Heart left ventricle (tissue), 16 donors: ENCODE data around the gene RUNX1. TPM values are rescaled to one million over a fixed set of nuclear protein-coding genes. Genes with fewer than 3 reads are reported as not detected.

Source experiments
- ATAC-seq, 4 donors: fragments of 200-7000 bp; cut with Tn5 transposase; one replicate each; pipeline ENCODE4 v1.9.1; 2020 to 2022; ENCODE audit warnings: moderate library complexity in 4 of 4, mild to moderate bottlenecking in 3 of 4, moderate number of reproducible peaks in 1 of 4
- DNase-seq, 5 donors: peaks; one replicate each; pipeline ENCODE4 v3.0.0-alpha.2; 2020
- H3K27ac ChIP-seq, 12 donors: fragments of 200-600 bp; sonication (generic) in 4 of 12; one replicate each; pipeline versions ENCODE4 v1.5.0 to v1.8.0; 2016 to 2022; ENCODE audit warnings: mild to moderate bottlenecking in 2 of 12
- H3K27me3 ChIP-seq, 9 donors: fragments of 200-600 bp; sonication (generic) in 2 of 9; one replicate each; pipeline versions ENCODE4 v1.5.1 to v1.8.0; 2016 to 2022; ENCODE audit warnings: mild to moderate bottlenecking in 3 of 9
- H3K36me3 ChIP-seq, 9 donors: fragments of 200-600 bp; sonication (generic) in 2 of 9; one replicate each; pipeline versions ENCODE4 v1.5.0 to v1.8.0; 2018 to 2022; ENCODE audit warnings: mild to moderate bottlenecking in 2 of 9
- H3K4me1 ChIP-seq, 12 donors: fragments of 200-600 bp; sonication (generic) in 4 of 12; one replicate each; pipeline versions ENCODE4 v1.5.0 to v1.8.0; 2016 to 2022; ENCODE audit warnings: mild to moderate bottlenecking in 3 of 12
- H3K4me3 ChIP-seq, 12 donors: fragments of 200-600 bp; sonication (generic) in 4 of 12; one replicate each; pipeline versions ENCODE4 v1.5.0 to v1.8.0; 2017 to 2022; ENCODE audit warnings: mild to moderate bottlenecking in 9 of 12, moderate library complexity in 4 of 12
- H3K9me3 ChIP-seq, 12 donors: fragments of 200-600 bp; sonication (generic) in 4 of 12; one replicate each; pipeline versions ENCODE4 v1.5.0 to v1.8.0; 2016 to 2022; ENCODE audit warnings: mild to moderate bottlenecking in 1 of 12
- CTCF ChIP-seq, 12 donors: fragments of 200-600 bp; sonication (generic) in 4 of 12; IDR thresholded peaks; one replicate each; pipeline versions ENCODE4 v1.5.0 to v1.8.0; 2018 to 2022; ENCODE audit warnings: antibody characterized with exemption in 12 of 12, mild to moderate bottlenecking in 5 of 12
- POLR2A ChIP-seq, 2 donors: fragments of 450-650 bp; IDR thresholded peaks; one replicate each; pipeline ENCODE4 v1.6.1; 2017; ENCODE audit warnings: antibody characterized with exemption in 2 of 2, mild to moderate bottlenecking in 2 of 2, moderate library complexity in 2 of 2
- WGBS, 4 donors: extraction: QIAGEN DNeasy Blood & Tissue Kit in 2 of 4; methylation state at CpG; one replicate each; pipeline versions ENCODE4 v1.1.5 to v1.1.7; 2013 to 2018; 5-methylcytosine and 5-hydroxymethylcytosine counted together
- intact Hi-C, 10 donors: fragments of 100-400 bp; cut with DNase I; formaldehyde crosslinking; loops; one replicate each; pipeline versions ENCODE4 v1.11.1 to v1.14.2; 2022
- polyA plus RNA-seq, 2 donors: library from polyadenylated mRNA; stranded (reverse); fragments of 200-250 nt; gene quantifications; one replicate each; pipeline ENCODE4 v1.2.3, GENCODE V29; 2013
- total RNA-seq, 9 donors: library from RNA; depleted of rRNA in 2 of 9; stranded (reverse); fragments of >200 nt in 2 of 9; fragmentation: NEBNext Ultra II Directional in 3 of 9; extraction: Animal tissue kit (Norgen Biotek cat#: 25700) in 3 of 9; gene quantifications; one replicate each; pipeline versions ENCODE4 v1.1.0 to v1.2.4, GENCODE V29; 2016 to 2023
- donor health status: ischemic (EF 13 %, LVEDD 7.1; RV severe dilation, severe dysfunction).
- donor health status: healthy with polysubstance abuse.
- donor health status: DM: no; HTN: yes; CAD: no.
- donor health status: DM: no; HTN: no; CAD: no.
- donor health status: ischemic (EF 25% LVEDD 6.9; RV normal size, moderate dysfunction).
- donor health status: ischemic (EF 25% LVEDD 5.7; RV mildly dilated, moderate dysfunction).
- donor health status: healthy.
- donor health status: DM: yes; HTN: yes; CAD: no.
- donor health status: ischemic (EF 35%, LVEDD 5.7; RV mildly dilated, moderate dysfunction).
- donor health status: nonischemic (EF 11% LVEDD 7.7; RV severe dilation, severe dysfunction).
- donor health status: DM: yes; HTN: yes; CAD: no.
- donor health status: PGD.
- donor health status: ischemic (EF 29% LVEDD 5.4; RV normal size, mild dysfunction).
- donor health status: nonischemic (EF 23%, LVEDD 6.1; RV moderate dilation, normal function).

RUNX1 gene
- total and polyA plus RNA-seq, 11 donors: 0.61 to 54.5 (median 4.1) TPM

- peak overlapping the region; percentile 42 to 84 (median 66) for H3K4me3 ChIP-seq
- TF ChIP-seq CTCF (IDR thresholded peaks at IDR 0.05) (no peak), POLR2A (IDR thresholded peaks at IDR 0.05) (no peak)
- H3K36me3 ChIP-seq: peaks cover 0 to 12% (median 0%) of the 10 kb centered on the region in 9 donors
- WGBS, 4 donors: 0 to 1% (median 0%) methylated on average over 8 to 45 of the region's 45 CpGs
- DNase-seq (peak in 3 of 5 donors; percentile 32 to 82 (median 62)), ATAC-seq (no peak)
- no peaks in the 10 kb centered on the region for H3K9me3 ChIP-seq
- H3K27ac ChIP-seq: peak overlapping the region; percentile 70 to 98 (median 88)
- peaks cover 0 to 52% (median 15%) of the 10 kb centered on the region in 12 donors for H3K4me1 ChIP-seq
- H3K27me3 ChIP-seq: peaks cover 25 to 85% (median 63%) of the 10 kb centered on the region in 9 donors
- intact Hi-C loops: loop anchor here in 6 of 10 donors (5.0 to 10.0 kb wide), 12 partner anchors 142 to 1056 kb away; partner anchors contain the start of gene RUNX1 (in 1 of the 6)
Observed at GRCh38 chr21:34889320-34889675, 159.8 kb downstream of the RUNX1 start.

DNA sequence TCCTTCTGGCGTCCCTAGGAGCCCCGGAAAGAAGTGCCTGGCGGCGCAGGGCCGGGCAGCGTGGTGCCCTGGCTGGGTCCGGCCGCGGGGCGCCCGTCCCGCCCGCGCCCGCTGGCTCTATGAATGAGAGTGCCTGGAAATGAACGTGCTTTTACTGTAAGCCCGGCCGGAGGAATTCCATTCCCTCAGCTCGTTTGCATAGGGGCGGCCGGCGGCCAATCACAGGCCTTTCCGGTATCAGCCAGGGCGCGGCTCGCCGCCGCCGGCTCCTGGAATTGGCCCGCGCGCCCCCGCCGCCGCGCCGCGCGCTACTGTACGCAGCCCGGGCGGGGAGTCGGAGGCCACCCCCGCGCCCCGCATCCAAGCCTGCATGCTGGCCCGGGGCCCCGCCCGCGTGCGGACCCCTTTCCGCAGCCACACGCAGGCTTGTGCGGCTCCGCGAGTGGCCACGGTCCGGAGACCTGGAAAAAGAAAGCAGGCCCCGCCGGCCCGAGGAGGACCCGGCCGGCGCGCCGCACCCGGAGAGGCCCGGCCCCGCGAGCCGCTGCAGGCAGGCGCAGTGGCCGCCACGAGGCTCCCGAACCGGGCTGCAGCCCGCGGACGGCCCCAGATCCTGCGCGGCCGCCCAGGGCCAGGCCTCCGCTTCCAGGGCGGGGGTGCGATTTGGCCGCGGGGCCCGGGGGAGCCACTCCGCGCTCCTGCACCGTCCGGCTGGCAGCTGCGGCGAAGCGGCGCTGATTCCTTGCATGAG is 160.4 kb downstream of the RUNX1 start:
- intact Hi-C loops: loop anchor here in 6 of 10 donors (5.0 to 10.0 kb wide), 12 partner anchors 141 to 1056 kb away; partner anchors contain the start of gene RUNX1 (in 1 of the 6)
- H3K27me3 ChIP-seq: peaks cover 25 to 85% (median 68%) of the 10 kb centered on the region in 9 donors

DNA sequence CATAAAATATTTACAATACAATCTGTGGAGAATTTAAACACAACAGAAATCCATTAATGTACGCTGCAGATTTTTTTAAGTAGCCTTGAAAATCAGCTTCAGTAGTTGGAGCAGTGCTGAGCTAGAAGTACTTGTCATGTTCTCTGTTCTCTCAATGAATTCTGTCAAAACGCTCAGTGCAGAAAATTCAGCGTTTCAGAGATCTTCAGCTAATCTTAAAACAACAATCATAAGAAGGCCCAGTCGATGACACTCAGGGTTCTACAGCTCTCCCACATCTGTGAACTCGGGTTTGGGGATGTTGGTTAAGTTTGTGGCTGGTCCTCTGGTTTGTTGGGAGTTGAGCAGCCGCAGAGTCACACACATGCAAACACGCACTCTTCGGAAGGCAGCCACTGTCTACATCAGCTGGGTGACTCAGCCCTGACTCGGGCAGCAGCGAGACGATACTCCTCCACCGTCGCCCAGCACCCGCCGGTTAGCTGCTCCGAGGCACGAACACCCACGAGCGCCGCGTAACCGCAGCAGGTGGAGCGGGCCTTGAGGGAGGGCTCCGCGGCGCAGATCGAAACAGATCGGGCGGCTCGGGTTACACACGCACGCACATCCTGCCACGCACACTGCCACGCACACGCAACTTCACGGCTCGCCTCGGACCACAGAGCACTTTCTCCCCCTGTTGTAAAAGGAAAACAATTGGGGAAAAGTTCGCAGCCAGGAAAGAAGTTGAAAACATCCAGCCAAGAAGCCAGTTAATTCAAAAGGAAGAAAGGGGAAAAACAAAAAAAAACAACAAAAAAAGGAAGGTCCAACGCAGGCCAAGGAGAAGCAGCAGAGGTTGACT is 161.2 kb downstream of the RUNX1 start:
- TF ChIP-seq POLR2A (IDR thresholded peaks at IDR 0.05) (no peak), CTCF (IDR thresholded peaks at IDR 0.05) (no peak)

More for the DNA sequence above, 160.4 kb downstream of the RUNX1 start:
- no peak for TF ChIP-seq CTCF (IDR thresholded peaks at IDR 0.05)
- TF ChIP-seq POLR2A (IDR thresholded peaks at IDR 0.05): peak in 1 of 2 donors; percentile 88
- peak overlapping the region; percentile 42 to 84 (median 66) for H3K4me3 ChIP-seq
- peak; percentile 86 to 93 (median 90) for ATAC-seq
- peak; percentile 92 to 96 (median 95) for DNase-seq
- H3K27ac ChIP-seq: peak overlapping the region; percentile 70 to 98 (median 88)
- peaks cover 0 to 15% (median 0%) of the 10 kb centered on the region in 9 donors for H3K36me3 ChIP-seq
- H3K4me1 ChIP-seq: peaks cover 0 to 52% (median 15%) of the 10 kb centered on the region in 12 donors
- 1% methylated on average over 48 to 96 of the region's 96 CpGs for WGBS, 4 donors
- H3K9me3 ChIP-seq: no peaks in the 10 kb centered on the region

More for the DNA sequence above, 161.2 kb downstream of the RUNX1 start:
- peaks cover 25 to 84% (median 69%) of the 10 kb centered on the region in 9 donors for H3K27me3 ChIP-seq
- WGBS, 4 donors: 2 to 6% (median 3%) methylated on average over 24 to 40 of the region's 40 CpGs
- intact Hi-C loops: loop anchor here in 6 of 10 donors (5.0 to 10.0 kb wide), 12 partner anchors 141 to 1057 kb away; partner anchors contain the start of gene RUNX1 (in 1 of the 6)
- peak overlapping the region in 11 of 12 donors; percentile 70 to 98 (median 85) for H3K27ac ChIP-seq
- ATAC-seq: peak; percentile 45 to 68 (median 53)
- H3K9me3 ChIP-seq: no peaks in the 10 kb centered on the region
- H3K4me1 ChIP-seq: peaks cover 0 to 52% (median 15%) of the 10 kb centered on the region in 12 donors
- peaks cover 0 to 22% (median 0%) of the 10 kb centered on the region in 9 donors for H3K36me3 ChIP-seq
- DNase-seq: peak; percentile 56 to 88 (median 68)
- peak overlapping the region; percentile 42 to 84 (median 66) for H3K4me3 ChIP-seq
